H1 (cell line): Measurements from ENCODE around the gene BRCA1. TPM values are rescaled to one million over a fixed set of nuclear protein-coding genes. Genes with fewer than 3 reads are reported as not detected.
A peak's percentile ranks its signal among the peaks of the same experiment; 100 is the strongest.

ENCODE experiments used
- ASH2L ChIP-seq: fragments of 200-600, 300-600 bp; sonication (generic); IDR thresholded peaks from one replicate; pipeline ENCODE4 v1.7.1; 2017; ENCODE audit warnings: low read length
- BACH1 ChIP-seq: IDR thresholded peaks from 2 replicates; pipeline ENCODE4 v1.6.1; 2012; ENCODE audit warnings: low read length, improper control_type of control experiment
- CHD1 ChIP-seq: IDR thresholded peaks from 2 replicates; pipeline ENCODE4 v1.6.1; 2012; ENCODE audit warnings: low read depth, low read length, improper control_type of control experiment
- JUND ChIP-seq: IDR thresholded peaks from 2 replicates; pipeline ENCODE4 v1.6.1; 2011; ENCODE audit warnings: mild to moderate bottlenecking, improper control_type of control experiment, low read length
- KDM5A ChIP-seq: fragments of 200-600 bp; IDR thresholded peaks from 2 replicates; pipeline ENCODE4 v1.7.1; 2012; ENCODE audit warnings: mild to moderate bottlenecking, low read length, inconsistent platforms, mixed read lengths
- RFX5 ChIP-seq: IDR thresholded peaks from 2 replicates; pipeline ENCODE4 v1.6.1; 2011; ENCODE audit warnings: low read depth, low read length, improper control_type of control experiment, borderline replicate concordance
- SIRT6 ChIP-seq: IDR thresholded peaks from one replicate; pipeline ENCODE4 v1.7.1; 2012; ENCODE audit warnings: low read length, inconsistent platforms
- polyA plus RNA-seq, 7 experiments: library from polyadenylated mRNA; depleted of rRNA in 3 of 7; stranded (reverse) in 5 of 7; unstranded in 2 of 7; fragments of >200 nt in 5 of 7; fragments of 200-250 nt in 2 of 7; gene quantifications; 1 replicate in 5 of 7; 2 replicates in 1 of 7; 4 replicates in 1 of 7; pipeline versions ENCODE4 v1.2.1 to v1.2.3, GENCODE V29; 2011 to 2013; ENCODE audit warnings: missing spikeins in 2 of 7, mixed read lengths in 2 of 7
- total RNA-seq: library from RNA; stranded (reverse); fragmentation: NEBNext Ultra II Directional; extraction: Animal tissue kit (Norgen Biotek cat#: 25700); gene quantifications from 2 replicates; pipeline ENCODE4 v1.2.1, GENCODE V29; 2021
- TF ChIP-seq, protein P1 (sequence below): fragments of 300-600 bp; sonication (generic); IDR thresholded peaks from 2 replicates; pipeline ENCODE4 v1.7.1; 2012; ENCODE audit warnings: low read length, moderate library complexity, mild to moderate bottlenecking, inconsistent platforms; ENCODE audit not compliant: insufficient replicate concordance
- TF ChIP-seq, protein P2 (sequence below): IDR thresholded peaks from 2 replicates; pipeline ENCODE4 v1.6.1; 2012; ENCODE audit warnings: low read length, inconsistent platforms

The BRCA1 gene
- total and polyA plus RNA-seq, 2 of the 8 experiments (the other 6 are each of a cell fraction or from before 2014, with no cell fraction given): 30.7 to 39.2 TPM

GRCh38 chr17:43170766-43171585, 45.8 kb upstream of the BRCA1 start, which contains the start of gene NBR1 (continued):
- TF ChIP-seq, protein P1, sequence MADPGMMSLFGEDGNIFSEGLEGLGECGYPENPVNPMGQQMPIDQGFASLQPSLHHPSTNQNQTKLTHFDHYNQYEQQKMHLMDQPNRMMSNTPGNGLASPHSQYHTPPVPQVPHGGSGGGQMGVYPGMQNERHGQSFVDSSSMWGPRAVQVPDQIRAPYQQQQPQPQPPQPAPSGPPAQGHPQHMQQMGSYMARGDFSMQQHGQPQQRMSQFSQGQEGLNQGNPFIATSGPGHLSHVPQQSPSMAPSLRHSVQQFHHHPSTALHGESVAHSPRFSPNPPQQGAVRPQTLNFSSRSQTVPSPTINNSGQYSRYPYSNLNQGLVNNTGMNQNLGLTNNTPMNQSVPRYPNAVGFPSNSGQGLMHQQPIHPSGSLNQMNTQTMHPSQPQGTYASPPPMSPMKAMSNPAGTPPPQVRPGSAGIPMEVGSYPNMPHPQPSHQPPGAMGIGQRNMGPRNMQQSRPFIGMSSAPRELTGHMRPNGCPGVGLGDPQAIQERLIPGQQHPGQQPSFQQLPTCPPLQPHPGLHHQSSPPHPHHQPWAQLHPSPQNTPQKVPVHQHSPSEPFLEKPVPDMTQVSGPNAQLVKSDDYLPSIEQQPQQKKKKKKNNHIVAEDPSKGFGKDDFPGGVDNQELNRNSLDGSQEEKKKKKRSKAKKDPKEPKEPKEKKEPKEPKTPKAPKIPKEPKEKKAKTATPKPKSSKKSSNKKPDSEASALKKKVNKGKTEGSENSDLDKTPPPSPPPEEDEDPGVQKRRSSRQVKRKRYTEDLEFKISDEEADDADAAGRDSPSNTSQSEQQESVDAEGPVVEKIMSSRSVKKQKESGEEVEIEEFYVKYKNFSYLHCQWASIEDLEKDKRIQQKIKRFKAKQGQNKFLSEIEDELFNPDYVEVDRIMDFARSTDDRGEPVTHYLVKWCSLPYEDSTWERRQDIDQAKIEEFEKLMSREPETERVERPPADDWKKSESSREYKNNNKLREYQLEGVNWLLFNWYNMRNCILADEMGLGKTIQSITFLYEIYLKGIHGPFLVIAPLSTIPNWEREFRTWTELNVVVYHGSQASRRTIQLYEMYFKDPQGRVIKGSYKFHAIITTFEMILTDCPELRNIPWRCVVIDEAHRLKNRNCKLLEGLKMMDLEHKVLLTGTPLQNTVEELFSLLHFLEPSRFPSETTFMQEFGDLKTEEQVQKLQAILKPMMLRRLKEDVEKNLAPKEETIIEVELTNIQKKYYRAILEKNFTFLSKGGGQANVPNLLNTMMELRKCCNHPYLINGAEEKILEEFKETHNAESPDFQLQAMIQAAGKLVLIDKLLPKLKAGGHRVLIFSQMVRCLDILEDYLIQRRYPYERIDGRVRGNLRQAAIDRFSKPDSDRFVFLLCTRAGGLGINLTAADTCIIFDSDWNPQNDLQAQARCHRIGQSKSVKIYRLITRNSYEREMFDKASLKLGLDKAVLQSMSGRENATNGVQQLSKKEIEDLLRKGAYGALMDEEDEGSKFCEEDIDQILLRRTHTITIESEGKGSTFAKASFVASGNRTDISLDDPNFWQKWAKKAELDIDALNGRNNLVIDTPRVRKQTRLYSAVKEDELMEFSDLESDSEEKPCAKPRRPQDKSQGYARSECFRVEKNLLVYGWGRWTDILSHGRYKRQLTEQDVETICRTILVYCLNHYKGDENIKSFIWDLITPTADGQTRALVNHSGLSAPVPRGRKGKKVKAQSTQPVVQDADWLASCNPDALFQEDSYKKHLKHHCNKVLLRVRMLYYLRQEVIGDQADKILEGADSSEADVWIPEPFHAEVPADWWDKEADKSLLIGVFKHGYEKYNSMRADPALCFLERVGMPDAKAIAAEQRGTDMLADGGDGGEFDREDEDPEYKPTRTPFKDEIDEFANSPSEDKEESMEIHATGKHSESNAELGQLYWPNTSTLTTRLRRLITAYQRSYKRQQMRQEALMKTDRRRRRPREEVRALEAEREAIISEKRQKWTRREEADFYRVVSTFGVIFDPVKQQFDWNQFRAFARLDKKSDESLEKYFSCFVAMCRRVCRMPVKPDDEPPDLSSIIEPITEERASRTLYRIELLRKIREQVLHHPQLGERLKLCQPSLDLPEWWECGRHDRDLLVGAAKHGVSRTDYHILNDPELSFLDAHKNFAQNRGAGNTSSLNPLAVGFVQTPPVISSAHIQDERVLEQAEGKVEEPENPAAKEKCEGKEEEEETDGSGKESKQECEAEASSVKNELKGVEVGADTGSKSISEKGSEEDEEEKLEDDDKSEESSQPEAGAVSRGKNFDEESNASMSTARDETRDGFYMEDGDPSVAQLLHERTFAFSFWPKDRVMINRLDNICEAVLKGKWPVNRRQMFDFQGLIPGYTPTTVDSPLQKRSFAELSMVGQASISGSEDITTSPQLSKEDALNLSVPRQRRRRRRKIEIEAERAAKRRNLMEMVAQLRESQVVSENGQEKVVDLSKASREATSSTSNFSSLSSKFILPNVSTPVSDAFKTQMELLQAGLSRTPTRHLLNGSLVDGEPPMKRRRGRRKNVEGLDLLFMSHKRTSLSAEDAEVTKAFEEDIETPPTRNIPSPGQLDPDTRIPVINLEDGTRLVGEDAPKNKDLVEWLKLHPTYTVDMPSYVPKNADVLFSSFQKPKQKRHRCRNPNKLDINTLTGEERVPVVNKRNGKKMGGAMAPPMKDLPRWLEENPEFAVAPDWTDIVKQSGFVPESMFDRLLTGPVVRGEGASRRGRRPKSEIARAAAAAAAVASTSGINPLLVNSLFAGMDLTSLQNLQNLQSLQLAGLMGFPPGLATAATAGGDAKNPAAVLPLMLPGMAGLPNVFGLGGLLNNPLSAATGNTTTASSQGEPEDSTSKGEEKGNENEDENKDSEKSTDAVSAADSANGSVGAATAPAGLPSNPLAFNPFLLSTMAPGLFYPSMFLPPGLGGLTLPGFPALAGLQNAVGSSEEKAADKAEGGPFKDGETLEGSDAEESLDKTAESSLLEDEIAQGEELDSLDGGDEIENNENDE: no peak
- TF ChIP-seq RFX5 (no peak), ASH2L (peak; percentile 70), SIRT6 (no peak), CHD1 (no peak), KDM5A (0 out of 2 replicates have a peak, but pooled peaks have one; percentile 44), JUND (no peak), BACH1 (peak; percentile 50; the same call in 1 of the 2 replicates)
- TF ChIP-seq, protein P2, sequence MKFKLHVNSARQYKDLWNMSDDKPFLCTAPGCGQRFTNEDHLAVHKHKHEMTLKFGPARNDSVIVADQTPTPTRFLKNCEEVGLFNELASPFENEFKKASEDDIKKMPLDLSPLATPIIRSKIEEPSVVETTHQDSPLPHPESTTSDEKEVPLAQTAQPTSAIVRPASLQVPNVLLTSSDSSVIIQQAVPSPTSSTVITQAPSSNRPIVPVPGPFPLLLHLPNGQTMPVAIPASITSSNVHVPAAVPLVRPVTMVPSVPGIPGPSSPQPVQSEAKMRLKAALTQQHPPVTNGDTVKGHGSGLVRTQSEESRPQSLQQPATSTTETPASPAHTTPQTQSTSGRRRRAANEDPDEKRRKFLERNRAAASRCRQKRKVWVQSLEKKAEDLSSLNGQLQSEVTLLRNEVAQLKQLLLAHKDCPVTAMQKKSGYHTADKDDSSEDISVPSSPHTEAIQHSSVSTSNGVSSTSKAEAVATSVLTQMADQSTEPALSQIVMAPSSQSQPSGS: 0 out of 2 replicates have a peak, but pooled peaks have one; percentile 64
